ENCODE results near the gene B3GNT2.

Gene B3GNT2

DNA sequence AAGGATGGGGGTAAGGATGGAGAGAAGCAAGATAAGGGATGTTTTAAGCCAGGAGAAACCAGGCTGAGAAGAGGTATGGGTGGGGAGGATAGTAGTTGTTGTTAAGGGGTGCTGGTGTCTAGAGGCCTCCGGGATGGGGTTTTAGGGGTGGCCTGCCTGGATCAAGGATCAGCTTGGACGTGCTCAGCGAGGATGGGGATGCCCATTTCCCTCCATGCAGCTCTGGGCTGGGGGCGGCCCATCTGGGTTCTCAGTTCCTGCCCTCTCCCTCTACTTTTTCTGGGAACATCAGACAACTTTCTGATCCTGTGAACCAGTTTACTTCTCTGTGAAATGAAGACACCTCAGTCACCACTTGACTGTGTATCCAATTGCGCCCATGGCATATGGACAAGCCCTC is 10.1 kb downstream of the B3GNT2 start:
- no peak for DNase-seq

DNA sequence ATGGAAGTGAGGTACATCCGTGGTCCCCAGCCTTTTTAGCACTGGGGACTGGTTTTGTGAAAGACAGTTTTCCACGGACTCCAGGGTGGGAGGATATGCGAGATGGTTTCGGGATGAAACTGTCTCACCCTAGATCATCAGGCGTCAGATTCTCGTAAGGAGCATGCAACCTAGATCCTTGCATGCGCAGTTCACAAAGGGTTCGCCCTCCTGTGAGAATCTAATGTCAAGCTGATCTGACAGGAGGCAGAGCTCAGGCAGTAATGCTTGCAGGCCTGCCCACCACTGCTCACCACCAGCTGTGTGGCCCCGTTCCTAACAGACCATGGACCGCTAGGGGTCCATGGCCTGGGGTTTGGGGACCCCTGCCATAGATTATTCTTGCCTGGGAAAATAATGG is 11.6 kb downstream of the B3GNT2 start:
- no peak for DNase-seq

GRCh38 chr2:62208074-62208757 is 12.3 kb downstream of the B3GNT2 start:
- no peak for DNase-seq

- DNase-seq = no peak
Measured at GRCh38 chr2:62208758-62209114, 12.8 kb downstream of the B3GNT2 start.

DNA sequence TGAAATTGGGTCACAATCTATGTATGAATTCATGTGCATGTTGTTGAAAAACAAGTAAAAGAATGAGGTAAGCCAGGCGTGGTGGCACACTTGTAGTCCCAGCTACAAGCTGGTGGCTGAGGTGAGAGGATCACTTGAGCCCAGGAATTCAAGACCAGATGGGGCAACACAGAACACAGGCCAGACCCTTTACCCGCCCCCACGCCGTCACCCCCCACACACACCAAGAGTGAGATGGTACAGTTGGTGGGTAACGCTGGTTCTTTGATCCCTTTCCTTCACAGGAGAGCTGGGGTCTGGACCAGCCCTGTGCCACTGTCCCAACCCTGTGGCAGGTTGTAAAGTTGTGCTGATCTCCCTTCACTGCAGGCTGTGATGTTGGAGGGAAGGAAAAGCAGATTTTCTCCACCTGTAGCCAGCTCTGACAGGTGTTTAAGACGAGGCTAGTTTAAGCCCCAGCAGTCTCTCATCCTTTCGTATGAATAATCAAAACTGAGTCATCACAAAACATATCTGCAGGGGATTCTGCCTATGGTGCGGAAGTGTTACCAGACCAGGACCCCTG is 13.6 kb downstream of the B3GNT2 start:
- DNase-seq = no peak

- no peak for DNase-seq
Measured at GRCh38 chr2:62215306-62216064, 19.6 kb downstream of the B3GNT2 start.

DNA sequence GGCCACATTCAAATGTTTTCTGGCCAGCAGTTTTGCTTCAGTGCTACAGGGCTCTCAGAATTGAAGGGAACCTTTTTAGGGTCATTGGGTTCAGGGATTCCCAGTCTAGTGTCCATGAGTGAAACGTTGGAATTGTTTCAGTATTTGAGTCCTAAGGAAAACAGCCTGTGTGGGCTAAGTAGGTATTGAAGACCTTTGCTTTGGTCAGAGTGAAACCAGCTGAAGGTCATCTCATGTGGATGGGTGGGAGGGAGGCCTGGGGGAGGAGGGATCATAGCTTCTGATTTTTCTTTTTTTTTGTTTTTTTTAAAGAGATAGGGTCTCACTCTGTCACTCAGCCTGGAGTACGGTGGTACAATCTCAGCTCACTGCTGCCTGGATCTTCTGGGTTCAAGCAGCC is 20.2 kb downstream of the B3GNT2 start:
- DNase-seq = no peak

GRCh38 chr2:62216616-62217015 is 20.7 kb downstream of the B3GNT2 start:
- no peak for DNase-seq

- DNase-seq = no peak
Measured at GRCh38 chr2:62217421-62217820, 21.5 kb downstream of the B3GNT2 start.

- DNase-seq = no peak
Measured at GRCh38 chr2:62217970-62218369, 22.1 kb downstream of the B3GNT2 start.

DNA sequence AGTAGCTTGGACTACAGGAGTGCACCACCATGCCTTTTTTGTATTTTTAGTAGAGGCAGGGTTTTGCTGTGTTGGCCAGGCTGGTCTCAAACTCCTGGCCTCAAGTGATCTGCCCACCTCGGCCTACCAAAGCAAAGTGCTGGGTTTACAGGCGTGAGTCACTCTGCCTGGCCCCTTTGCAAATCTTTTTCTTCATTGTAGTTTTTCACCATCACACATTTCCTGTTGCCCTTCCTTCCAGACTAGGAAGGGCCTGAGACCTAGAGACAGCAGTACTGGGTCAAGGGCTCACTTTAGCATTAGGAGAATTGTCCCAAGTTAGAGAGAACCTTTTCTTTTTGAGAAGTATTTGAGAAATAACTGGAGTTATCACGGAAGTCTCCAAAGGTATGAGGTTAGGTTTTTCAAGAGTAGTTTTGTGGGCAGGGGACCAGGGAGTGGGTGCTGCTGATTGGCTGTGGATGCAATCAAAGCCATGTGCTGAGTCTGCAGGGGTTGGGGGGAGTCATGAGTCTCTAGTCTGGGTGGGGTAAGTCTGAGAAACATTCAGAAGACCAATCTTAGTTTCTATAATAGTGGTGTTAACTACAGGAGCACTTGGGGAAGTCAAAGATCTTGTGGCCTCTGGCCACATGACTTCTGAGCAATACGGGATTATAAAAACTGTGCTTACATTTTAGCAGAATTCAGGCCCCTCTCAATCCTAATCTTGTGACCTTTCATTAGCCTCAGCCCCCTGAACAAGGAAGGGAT is 23.7 kb downstream of the B3GNT2 start:
- DNase-seq = no peak

DNA sequence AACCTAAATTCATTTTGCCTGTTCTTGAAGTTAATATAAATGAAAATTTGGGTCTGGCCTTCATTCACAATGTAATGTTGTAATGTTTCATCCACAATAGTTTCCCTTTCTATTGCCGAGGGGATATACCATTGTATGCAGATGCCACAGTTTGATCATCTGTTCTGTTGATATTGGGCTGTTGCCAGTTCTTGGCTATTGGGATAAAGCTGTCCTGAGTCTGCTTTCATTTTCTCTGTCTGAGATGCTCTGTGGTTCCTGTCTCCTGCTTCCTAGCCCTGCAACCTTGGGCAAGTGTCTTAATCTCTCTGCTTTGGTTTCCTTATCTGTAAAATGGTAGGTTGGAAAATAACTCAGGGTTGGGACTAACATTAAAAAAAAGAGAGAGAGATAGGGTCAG is 25.2 kb downstream of the B3GNT2 start:
- DNase-seq = no peak

GRCh38 chr2:62222171-62222570 is 26.3 kb downstream of the B3GNT2 start:
- DNase-seq = no peak

- DNase-seq = no peak
Measured at GRCh38 chr2:62222674-62223073, 26.8 kb downstream of the B3GNT2 start.

- DNase-seq = no peak
Measured at GRCh38 chr2:62224976-62225375, 29.1 kb downstream of the B3GNT2 start.

GRCh38 chr2:62227386-62228075 is 31.6 kb downstream of the B3GNT2 start:
- DNase-seq = no peak

GRCh38 chr2:62229082-62229605 is 33.2 kb downstream of the B3GNT2 start:
- no peak for DNase-seq

- DNase-seq = no peak
Measured at GRCh38 chr2:62231541-62231940, 35.6 kb downstream of the B3GNT2 start.

DNA sequence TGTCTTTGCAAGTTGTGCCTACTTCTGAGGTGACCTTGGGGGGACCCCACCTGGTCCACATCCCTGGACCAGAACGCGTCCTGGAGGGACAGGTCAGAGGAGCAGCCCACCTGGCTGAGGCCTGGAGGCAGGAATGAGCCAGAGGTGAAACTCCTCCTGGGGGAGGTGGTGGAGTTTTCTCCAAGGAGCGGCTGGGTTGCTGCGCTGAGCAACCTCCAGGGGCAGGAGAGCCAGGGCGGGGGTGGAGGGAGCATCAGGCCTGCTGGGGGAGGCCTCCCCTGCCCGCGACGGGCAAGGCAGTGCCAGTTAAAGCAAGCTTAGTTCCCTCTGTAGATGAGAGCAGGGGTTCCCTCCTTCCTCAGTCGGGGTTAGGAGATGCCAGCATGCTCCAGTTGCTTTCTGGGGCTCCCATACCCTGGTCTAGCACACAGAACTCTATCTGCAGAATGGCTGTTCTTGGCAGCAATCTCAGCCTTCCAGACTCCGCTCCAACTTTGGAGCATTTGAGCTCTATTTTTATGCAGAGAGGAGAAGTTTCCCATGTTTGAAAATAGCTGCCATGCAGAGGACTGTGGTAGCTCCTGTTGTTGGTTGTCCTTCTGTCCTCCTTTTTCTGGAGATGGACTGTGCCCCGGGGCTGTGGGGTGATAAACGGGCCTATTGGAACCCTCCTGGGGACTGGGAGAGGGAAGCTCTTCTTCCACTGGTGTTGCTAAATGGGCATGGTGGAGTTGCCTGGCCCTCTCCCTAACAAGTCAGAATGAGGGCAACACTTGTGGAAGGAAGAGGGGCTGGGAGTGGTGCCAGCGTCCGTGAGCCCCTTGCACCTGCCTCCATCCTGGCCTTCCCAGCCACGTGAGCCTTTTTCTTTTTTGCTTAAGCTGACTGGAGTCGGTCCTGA is 39.1 kb downstream of the B3GNT2 start:
- DNase-seq = no peak

DNA sequence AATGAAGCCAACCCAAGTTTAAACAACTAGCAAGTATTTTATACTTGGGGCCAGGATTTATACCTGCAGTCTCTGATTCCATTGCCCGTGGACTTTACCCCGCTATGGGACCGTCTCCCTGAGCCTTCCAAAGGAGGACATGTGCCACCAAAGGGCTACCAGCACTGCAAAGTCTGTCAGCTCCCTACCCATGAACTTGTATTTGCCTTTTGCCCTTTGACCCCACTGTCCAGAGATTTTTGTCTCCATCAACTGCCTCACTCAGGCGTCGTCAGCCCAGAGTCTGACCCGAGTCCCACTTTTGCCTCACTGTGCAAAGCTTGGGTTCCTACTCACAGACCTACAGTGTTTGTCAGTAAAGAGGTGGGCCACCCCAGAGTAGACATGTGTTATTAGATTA is 40.6 kb downstream of the B3GNT2 start:
- no peak for DNase-seq

DNA sequence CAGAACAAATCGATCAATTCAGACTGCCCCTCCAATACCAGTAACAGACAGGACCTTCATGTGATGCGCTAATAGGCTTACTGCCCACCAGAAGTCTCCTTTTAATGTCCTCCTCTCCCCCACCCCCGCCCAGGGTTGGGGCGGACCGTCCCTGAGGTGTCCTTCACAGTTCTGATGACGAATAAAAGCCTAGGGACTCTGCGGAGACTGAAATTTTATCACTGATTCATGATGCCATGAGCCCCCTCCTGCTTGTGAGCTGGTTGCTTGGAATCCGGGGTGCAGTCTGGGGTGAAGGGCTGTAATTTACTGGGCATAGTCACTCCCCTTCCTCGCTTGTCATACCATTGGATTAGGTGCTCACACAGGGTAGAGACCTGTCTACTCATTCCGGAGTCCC is 42.3 kb downstream of the B3GNT2 start:
- DNase-seq = no peak

- DNase-seq = no peak
Measured at GRCh38 chr2:62240546-62240945, 44.6 kb downstream of the B3GNT2 start.

All from NCI-H1417 treated with DMSO at 0.1 percent for 48 hours (cell line).